Neutrophil (primary cell): ENCODE results near the gene PRKN.

Experiments used
- H3K27ac ChIP-seq: fragments of 200-600 bp; sonication (generic); 2 replicates; pipeline ENCODE4 v1.5.1; 2016; ENCODE audit warnings: mild to moderate bottlenecking, moderate library complexity
- H3K27me3 ChIP-seq: fragments of 200-600 bp; sonication (generic); 2 replicates; pipeline ENCODE4 v1.6.0; 2016; ENCODE audit warnings: mild to moderate bottlenecking
- H3K36me3 ChIP-seq: fragments of 200-600 bp; sonication (generic); 2 replicates; pipeline ENCODE4 v1.5.1; 2017
- H3K4me1 ChIP-seq, 2 experiments: fragments of 200-600 bp in 1 of 2; sonication (generic) in 1 of 2; 1 replicate in 1 of 2; 2 replicates in 1 of 2; pipeline versions ENCODE4 v1.5.1 to v1.6.1; 2013 to 2016; ENCODE audit warnings: low read depth in 1 of 2, low read length in 1 of 2, mild to moderate bottlenecking in 1 of 2, moderate library complexity in 1 of 2; ENCODE audit not compliant: control insufficient read depth in 1 of 2, insufficient read depth in 1 of 2
- H3K4me3 ChIP-seq, 2 experiments: fragments of 200-600 bp in 1 of 2; sonication (generic) in 1 of 2; 1 replicate in 1 of 2; 2 replicates in 1 of 2; pipeline ENCODE4 v1.5.1; 2013 to 2016; ENCODE audit warnings: low read depth in 1 of 2, low read length in 1 of 2, mild to moderate bottlenecking in 1 of 2, moderate library complexity in 1 of 2
- H3K9me3 ChIP-seq: fragments of 200-600 bp; sonication (generic); 2 replicates; pipeline ENCODE4 v1.5.1; 2016
- CTCF ChIP-seq: fragments of 200-600 bp; sonication (generic); IDR thresholded peaks from 2 replicates; pipeline ENCODE4 v1.5.1; 2016; ENCODE audit warnings: antibody characterized with exemption

PRKN gene

GRCh38 chr6:161921602-161922395, 805.8 kb downstream of the PRKN start:
- H3K4me1 ChIP-seq: no peaks in the 10 kb centered on the region
- no peak overlapping the region for H3K4me3 ChIP-seq
- no peaks in the 10 kb centered on the region for H3K27me3 ChIP-seq
- H3K36me3 ChIP-seq: no peaks in the 10 kb centered on the region
- H3K9me3 ChIP-seq: no peaks in the 10 kb centered on the region
- no peak overlapping the region for H3K27ac ChIP-seq
- TF ChIP-seq CTCF: no peak

GRCh38 chr6:161919691-161920090, 807.9 kb downstream of the PRKN start:
- Histone ChIP-seq H3K4me3 (no peak overlapping the region), H3K9me3 (no peaks in the 10 kb centered on the region), H3K4me1 (no peaks in the 10 kb centered on the region), H3K36me3 (no peaks in the 10 kb centered on the region), H3K27me3 (no peaks in the 10 kb centered on the region), H3K27ac (no peak overlapping the region)
- no peak for TF ChIP-seq CTCF

- no peaks in the 10 kb centered on the region for H3K4me1 ChIP-seq
- no peaks in the 10 kb centered on the region for H3K36me3 ChIP-seq
- no peaks in the 10 kb centered on the region for H3K27me3 ChIP-seq
- TF ChIP-seq CTCF: no peak
- no peaks in the 10 kb centered on the region for H3K9me3 ChIP-seq
- H3K27ac ChIP-seq: no peak overlapping the region
- no peak overlapping the region for H3K4me3 ChIP-seq
These were observed 808.8 kb downstream of the PRKN start for GRCh38 chr6:161918628-161919205.

GRCh38 chr6:161918109-161918531, 809.4 kb downstream of the PRKN start:
- no peak for TF ChIP-seq CTCF
- H3K36me3 ChIP-seq: no peaks in the 10 kb centered on the region
- H3K27me3 ChIP-seq: no peaks in the 10 kb centered on the region
- H3K4me1 ChIP-seq: no peaks in the 10 kb centered on the region
- no peaks in the 10 kb centered on the region for H3K9me3 ChIP-seq
- H3K27ac ChIP-seq: no peak overlapping the region
- H3K4me3 ChIP-seq: no peak overlapping the region

GRCh38 chr6:161917645-161918044, 809.9 kb downstream of the PRKN start:
- Histone ChIP-seq H3K9me3 (no peaks in the 10 kb centered on the region), H3K4me1 (no peaks in the 10 kb centered on the region), H3K36me3 (no peaks in the 10 kb centered on the region), H3K27me3 (no peaks in the 10 kb centered on the region), H3K4me3 (no peak overlapping the region), H3K27ac (no peak overlapping the region)
- TF ChIP-seq CTCF: no peak
